Measurements from ENCODE around the gene KPRP. TPM values are rescaled to one million over a fixed set of nuclear protein-coding genes. Genes with fewer than 3 reads are reported as not detected.

Gene KPRP
- total RNA-seq, 1 donor from 2014 or later: not detected

DNA sequence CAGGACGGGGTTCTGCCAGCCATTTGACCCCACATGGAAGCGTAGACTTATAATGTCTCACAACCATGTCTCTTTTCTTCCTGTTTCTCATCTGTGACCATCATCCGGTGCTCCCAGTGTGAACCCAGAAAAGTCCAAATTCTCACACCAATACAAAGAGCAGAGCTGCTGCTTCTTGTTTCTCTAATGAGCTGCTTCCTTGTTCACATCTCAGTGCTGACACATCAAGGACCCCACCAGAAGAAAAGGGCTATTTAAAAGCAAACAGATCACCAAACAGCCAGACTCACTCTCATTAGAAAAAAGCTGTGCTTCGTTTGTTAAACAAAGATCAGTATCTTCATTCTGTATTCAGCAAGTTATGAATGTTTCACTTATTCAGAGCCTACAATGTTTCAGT lies 37.9 kb downstream of the KPRP start:
- H3K9me3 ChIP-seq (replicated peaks): no peaks in the 10 kb centered on the region
- H3K4me3 ChIP-seq: no peak overlapping the region
- no peak for DNase-seq
- H3K4me1 ChIP-seq: no peaks in the 10 kb centered on the region
- TF ChIP-seq, protein P1, sequence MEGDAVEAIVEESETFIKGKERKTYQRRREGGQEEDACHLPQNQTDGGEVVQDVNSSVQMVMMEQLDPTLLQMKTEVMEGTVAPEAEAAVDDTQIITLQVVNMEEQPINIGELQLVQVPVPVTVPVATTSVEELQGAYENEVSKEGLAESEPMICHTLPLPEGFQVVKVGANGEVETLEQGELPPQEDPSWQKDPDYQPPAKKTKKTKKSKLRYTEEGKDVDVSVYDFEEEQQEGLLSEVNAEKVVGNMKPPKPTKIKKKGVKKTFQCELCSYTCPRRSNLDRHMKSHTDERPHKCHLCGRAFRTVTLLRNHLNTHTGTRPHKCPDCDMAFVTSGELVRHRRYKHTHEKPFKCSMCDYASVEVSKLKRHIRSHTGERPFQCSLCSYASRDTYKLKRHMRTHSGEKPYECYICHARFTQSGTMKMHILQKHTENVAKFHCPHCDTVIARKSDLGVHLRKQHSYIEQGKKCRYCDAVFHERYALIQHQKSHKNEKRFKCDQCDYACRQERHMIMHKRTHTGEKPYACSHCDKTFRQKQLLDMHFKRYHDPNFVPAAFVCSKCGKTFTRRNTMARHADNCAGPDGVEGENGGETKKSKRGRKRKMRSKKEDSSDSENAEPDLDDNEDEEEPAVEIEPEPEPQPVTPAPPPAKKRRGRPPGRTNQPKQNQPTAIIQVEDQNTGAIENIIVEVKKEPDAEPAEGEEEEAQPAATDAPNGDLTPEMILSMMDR (IDR thresholded peaks at IDR 0.05; ENCODE audit: borderline replicate concordance): no peak
- no peaks in the 10 kb centered on the region for H3K36me3 ChIP-seq
- H3K27ac ChIP-seq (replicated peaks): no peak overlapping the region
- no peaks in the 10 kb centered on the region for H3K27me3 ChIP-seq (ENCODE audit: low read depth)
- intact Hi-C loops (cut with micrococcal nuclease): no loop called here

DNA sequence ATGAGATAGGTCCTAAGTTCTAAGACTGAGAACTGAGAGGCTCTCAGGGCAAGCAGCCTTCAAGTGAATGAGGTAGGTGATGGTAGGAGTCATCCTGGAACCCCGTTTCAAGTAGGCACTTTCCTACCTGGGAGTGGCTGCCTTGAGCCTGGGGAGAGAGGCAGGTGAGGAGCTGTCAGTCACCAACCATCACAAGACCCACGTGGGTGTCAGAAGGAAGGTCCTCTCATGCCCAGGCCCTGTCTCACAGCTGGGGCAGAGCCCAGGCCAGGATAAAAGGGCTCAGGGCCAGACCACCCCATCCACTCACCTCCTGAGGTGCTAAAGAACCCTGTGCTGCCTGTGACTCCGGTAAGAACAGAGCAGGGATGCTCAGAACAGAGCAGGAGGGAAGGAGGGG lies 38.6 kb downstream of the KPRP start, which contains the start of gene LCE1D:
Gene LCE1D, plus strand, starts transcription at position 301 of the 400 bp plus-strand sequence. CDS start 1,074 bp downstream, outside the sequence.
- H3K9me3 ChIP-seq (replicated peaks): no peaks in the 10 kb centered on the region
- TF ChIP-seq, protein P1 (IDR thresholded peaks at IDR 0.05; ENCODE audit: borderline replicate concordance): no peak
- no peaks in the 10 kb centered on the region for H3K36me3 ChIP-seq
- H3K4me3 ChIP-seq: no peak within 1 kb of the TSS
- H3K4me1 ChIP-seq: no peaks in the 10 kb centered on the region
- intact Hi-C loops (cut with micrococcal nuclease): no loop called here
- H3K27me3 ChIP-seq (ENCODE audit: low read depth): peaks cover 1% of the 10 kb centered on the region
- DNase-seq: no peak
- no peak within 1 kb of the TSS for H3K27ac ChIP-seq (replicated peaks)

DNA sequence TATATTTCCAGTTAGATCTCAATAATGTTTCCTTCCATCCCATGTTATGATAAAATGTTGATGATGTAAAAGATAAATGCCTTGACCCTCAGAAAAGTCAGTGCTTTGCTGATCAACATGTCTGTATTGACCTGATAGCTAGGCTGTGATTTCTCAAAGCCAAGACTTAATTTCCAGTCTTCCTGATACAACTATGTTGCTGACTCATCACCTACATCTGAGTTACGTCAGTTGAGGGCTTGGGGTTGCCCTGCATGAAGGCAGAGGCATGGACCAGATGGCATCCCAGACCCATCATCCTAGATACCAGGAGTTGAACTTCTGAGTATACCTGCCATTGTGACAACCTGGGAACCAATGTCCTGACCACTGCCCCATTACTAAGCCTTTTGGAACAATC lies 43.5 kb downstream of the KPRP start:
- H3K27me3 ChIP-seq (ENCODE audit: low read depth): peaks cover 14% of the 10 kb centered on the region
- no peaks in the 10 kb centered on the region for H3K9me3 ChIP-seq (replicated peaks)
- DNase-seq: no peak
- TF ChIP-seq, protein P1 (IDR thresholded peaks at IDR 0.05; ENCODE audit: borderline replicate concordance): no peak
- no peak overlapping the region for H3K27ac ChIP-seq (replicated peaks)
- H3K4me1 ChIP-seq: no peaks in the 10 kb centered on the region
- H3K4me3 ChIP-seq: no peak overlapping the region
- intact Hi-C loops (cut with micrococcal nuclease): no loop called here
- no peaks in the 10 kb centered on the region for H3K36me3 ChIP-seq

DNA sequence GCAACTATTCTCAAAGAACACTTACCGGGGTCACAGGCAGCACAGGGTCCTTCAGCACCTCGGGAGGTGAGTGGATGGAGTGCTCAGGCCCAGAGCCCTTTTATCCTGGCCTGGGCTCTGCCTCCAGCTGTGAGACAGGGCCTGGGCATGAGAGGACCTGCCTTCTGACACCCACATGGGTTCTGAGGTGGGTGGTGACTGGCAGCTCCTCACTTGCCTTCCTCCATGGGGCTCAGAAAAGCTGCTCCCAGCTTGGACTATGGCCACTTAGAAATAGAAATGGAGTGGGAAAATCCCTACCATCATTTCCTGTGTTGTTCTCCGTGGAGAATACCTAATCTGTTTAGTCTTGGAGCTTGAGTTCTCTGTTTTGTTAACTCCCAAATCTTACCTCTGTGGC lies 48.8 kb downstream of the KPRP start, which contains the start of gene LCE1C:
Gene LCE1C, minus strand, starts transcription at position 76 of the 400 bp plus-strand sequence. CDS start 1,173 bp downstream, outside the sequence.
- peaks cover 6% of the 10 kb centered on the region for H3K9me3 ChIP-seq (replicated peaks)
- H3K27me3 ChIP-seq (ENCODE audit: low read depth): peaks cover 11% of the 10 kb centered on the region
- H3K4me1 ChIP-seq: no peaks in the 10 kb centered on the region
- no peak within 1 kb of the TSS for H3K27ac ChIP-seq (replicated peaks)
- no peak for DNase-seq
- TF ChIP-seq, protein P1 (IDR thresholded peaks at IDR 0.05; ENCODE audit: borderline replicate concordance): no peak
- intact Hi-C loops (cut with micrococcal nuclease): no loop called here
- no peaks in the 10 kb centered on the region for H3K36me3 ChIP-seq
- H3K4me3 ChIP-seq: no peak within 1 kb of the TSS

DNA sequence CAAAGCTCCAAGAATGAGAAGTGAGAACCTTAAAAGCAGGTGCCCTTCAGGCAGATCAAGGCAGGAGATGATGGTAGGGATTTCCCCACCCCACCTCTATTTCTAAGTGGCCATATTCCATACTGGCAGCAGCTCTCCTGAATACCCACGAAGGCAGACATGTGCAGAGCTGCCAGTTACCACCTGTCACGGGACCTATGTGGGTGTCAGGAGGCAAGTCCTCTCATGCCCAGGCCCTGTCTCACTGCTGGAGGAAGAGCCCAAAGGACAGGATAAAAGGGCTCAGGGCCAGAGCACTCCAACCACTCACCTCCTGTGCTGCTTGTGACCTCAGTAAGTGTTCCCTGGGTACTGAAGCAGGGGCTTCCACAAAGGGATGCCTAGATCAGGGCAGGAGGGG lies 53.2 kb downstream of the KPRP start:
- H3K4me1 ChIP-seq: no peaks in the 10 kb centered on the region
- no peak overlapping the region for H3K4me3 ChIP-seq
- no peak for DNase-seq
- no peaks in the 10 kb centered on the region for H3K36me3 ChIP-seq
- TF ChIP-seq, protein P1 (IDR thresholded peaks at IDR 0.05; ENCODE audit: borderline replicate concordance): no peak
- no peak overlapping the region for H3K27ac ChIP-seq (replicated peaks)
- H3K9me3 ChIP-seq (replicated peaks): peaks cover 11% of the 10 kb centered on the region
- H3K27me3 ChIP-seq (ENCODE audit: low read depth): peaks cover 5% of the 10 kb centered on the region
- intact Hi-C loops (cut with micrococcal nuclease): no loop called here

Other genes starting within 250 kb of the KPRP start
- not detected for gene LCE5A, start 247.2 kb upstream of the KPRP start, total RNA-seq
- gene CRCT1, start 243.5 kb upstream of the KPRP start, total RNA-seq: not detected
- not detected for gene LCE3E, start 191.2 kb upstream of the KPRP start, total RNA-seq
- gene LCE3D, start 177.5 kb upstream of the KPRP start, total RNA-seq: not detected
- gene LCE3C, start 157.8 kb upstream of the KPRP start, total RNA-seq: not detected
- gene LCE3B, start 144.2 kb upstream of the KPRP start, total RNA-seq: not detected
- not detected for gene LCE3A, start 134.9 kb upstream of the KPRP start, total RNA-seq
- not detected for gene LCE2D, start 94.6 kb upstream of the KPRP start, total RNA-seq
- not detected for gene LCE2C, start 82.7 kb upstream of the KPRP start, total RNA-seq
- not detected for gene LCE2B, start 71.9 kb upstream of the KPRP start, total RNA-seq
- not detected for gene LCE2A, start 59.7 kb upstream of the KPRP start, total RNA-seq
- not detected for gene LCE4A, start 49.9 kb upstream of the KPRP start, total RNA-seq
- not detected for gene LCE1F, start 17.1 kb downstream of the KPRP start, total RNA-seq
- not detected for gene LCE1E, start 28.2 kb downstream of the KPRP start, total RNA-seq
- gene LCE1D, start 38.7 kb downstream of the KPRP start, total RNA-seq: not detected
- gene LCE1C, start 48.6 kb downstream of the KPRP start, total RNA-seq: not detected
- not detected for gene LCE1B, start 53.9 kb downstream of the KPRP start, total RNA-seq
- gene LCE1A, start 69.4 kb downstream of the KPRP start, total RNA-seq: not detected
- not detected for gene LCE6A, start 84.8 kb downstream of the KPRP start, total RNA-seq
- gene LCE7A, start 102.0 kb downstream of the KPRP start, total RNA-seq: not detected
- not detected for gene SMCP, start 120.3 kb downstream of the KPRP start, total RNA-seq
- gene IVL, start 150.5 kb downstream of the KPRP start, total RNA-seq: not detected
- not detected for gene SPRR5, start 189.2 kb downstream of the KPRP start, total RNA-seq
- not detected for gene SPRR4, start 212.6 kb downstream of the KPRP start, total RNA-seq
- not detected for gene SPRR1A, start 226.1 kb downstream of the KPRP start, total RNA-seq
- not detected for gene SPRR3, start 243.7 kb downstream of the KPRP start, total RNA-seq

Measured in left ventricle myocardium inferior (tissue), 1 donor.